Small intestine (tissue), 7 donors: Measurements from ENCODE around the gene ATRX. TPM values are rescaled to one million over a fixed set of nuclear protein-coding genes. Genes with fewer than 3 reads are reported as not detected.
"Not testable (repeated sequence)": the region's sequence is repeated elsewhere in the genome, so short reads cannot be mapped to it uniquely, and the experiment has no call there.

Experiments
- DNase-seq, 2 donors: peaks; one replicate each; pipeline versions ENCODE4 v3.0.0 to v3.0.0-alpha.2; 2013
- FAIRE-seq: peaks from 2 replicates; lab custom pipeline; 2012; peaks lifted over from hg19 to GRCh38; lab: Jason Lieb, UNC
- H3K27ac ChIP-seq, 3 donors: one replicate each; pipeline ENCODE4 v1.5.1; 2013; ENCODE audit warnings: low read length in 2 of 3, mild to moderate bottlenecking in 2 of 3, control low read depth in 1 of 3, inconsistent platforms in 1 of 3, low read depth in 1 of 3, moderate library complexity in 1 of 3
- H3K27me3 ChIP-seq, 3 donors: one replicate each; pipeline ENCODE4 v1.6.1; 2013; ENCODE audit warnings: low read length in 3 of 3, inconsistent platforms in 1 of 3; ENCODE audit not compliant: control insufficient read depth in 3 of 3, insufficient read depth in 3 of 3
- H3K36me3 ChIP-seq, 3 donors: one replicate each; pipeline ENCODE4 v1.6.1; 2013; ENCODE audit warnings: low read length in 3 of 3, inconsistent platforms in 1 of 3, low read depth in 1 of 3, mild to moderate bottlenecking in 1 of 3, moderate library complexity in 1 of 3; ENCODE audit not compliant: control insufficient read depth in 3 of 3, insufficient read depth in 2 of 3
- H3K4me1 ChIP-seq, 3 donors: one replicate each; pipeline ENCODE4 v1.6.1; 2013; ENCODE audit warnings: low read length in 2 of 3, inconsistent platforms in 1 of 3, low read depth in 1 of 3, mild to moderate bottlenecking in 1 of 3, moderate library complexity in 1 of 3; ENCODE audit not compliant: control insufficient read depth in 3 of 3, insufficient read depth in 2 of 3
- H3K4me3 ChIP-seq, 3 donors: one replicate each; pipeline ENCODE4 v1.5.1; 2013; ENCODE audit warnings: low read length in 3 of 3, control low read depth in 1 of 3, inconsistent platforms in 1 of 3, low read depth in 1 of 3, mild to moderate bottlenecking in 1 of 3, moderate library complexity in 1 of 3
- H3K9me3 ChIP-seq, 2 donors: one replicate each; pipeline ENCODE4 v1.6.1; 2013; ENCODE audit warnings: low read depth in 1 of 2, low read length in 1 of 2; ENCODE audit not compliant: control insufficient read depth in 2 of 2, insufficient read depth in 1 of 2
- WGBS, 3 donors: extraction: QIAGEN DNeasy Blood & Tissue Kit; methylation state at CpG; one replicate each; pipeline ENCODE4 v1.1.7; 2013; 5-methylcytosine and 5-hydroxymethylcytosine counted together
- polyA plus RNA-seq, 4 donors: library from polyadenylated mRNA; stranded (reverse) in 3 of 4; unstranded in 1 of 4; fragments of 200-250 nt in 3 of 4; fragments of 120-200 nt in 1 of 4; gene quantifications; one replicate each; pipeline versions ENCODE4 v1.2.1 to v1.2.3, GENCODE V29; 2013
- donor health status: healthy with polysubstance abuse.
- donor health status: control.
- donor health status: control.
- donor health status: Bipolar disorder and iron deficiency.
- donor health status: healthy.

The ATRX gene
- polyA plus RNA-seq, 4 donors: 6.3 to 35.6 (median 9.4) TPM

- not testable (repeated sequence) for H3K4me1 ChIP-seq, H3K9me3 ChIP-seq, FAIRE-seq, H3K27me3 ChIP-seq, H3K36me3 ChIP-seq, DNase-seq, H3K4me3 ChIP-seq, H3K27ac ChIP-seq
- 78 to 99% (median 88%) methylated on average over 2 of the region's 2 CpGs for WGBS, 3 donors
Observed at GRCh38 chrX:77539778-77540177, 246.2 kb downstream of the ATRX start.

DNA sequence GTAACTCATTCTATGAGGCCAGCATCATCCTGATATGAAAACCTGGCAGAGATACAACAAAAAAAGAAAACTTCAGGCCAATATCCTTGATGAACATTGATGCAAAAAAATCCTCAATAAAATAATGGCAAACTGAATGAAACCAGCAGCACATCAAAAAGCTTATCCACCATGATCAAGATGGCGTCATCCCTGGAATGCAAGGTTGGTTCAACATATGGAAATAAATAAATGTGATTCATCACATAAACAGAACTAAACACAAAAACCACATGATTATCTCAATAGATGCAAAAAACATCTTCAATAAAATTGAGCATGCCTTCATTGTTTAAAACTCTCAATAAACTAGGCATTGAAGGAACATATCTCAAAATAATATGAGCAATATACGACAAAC is 254.8 kb downstream of the ATRX start:
- H3K4me3 ChIP-seq, H3K27ac ChIP-seq, H3K9me3 ChIP-seq, H3K36me3 ChIP-seq, DNase-seq, H3K27me3 ChIP-seq, H3K4me1 ChIP-seq: not testable (repeated sequence)
- 78 to 98% (median 96%) methylated on average over 2 of the region's 2 CpGs for WGBS, 3 donors
- FAIRE-seq: peak; percentile 39

DNA sequence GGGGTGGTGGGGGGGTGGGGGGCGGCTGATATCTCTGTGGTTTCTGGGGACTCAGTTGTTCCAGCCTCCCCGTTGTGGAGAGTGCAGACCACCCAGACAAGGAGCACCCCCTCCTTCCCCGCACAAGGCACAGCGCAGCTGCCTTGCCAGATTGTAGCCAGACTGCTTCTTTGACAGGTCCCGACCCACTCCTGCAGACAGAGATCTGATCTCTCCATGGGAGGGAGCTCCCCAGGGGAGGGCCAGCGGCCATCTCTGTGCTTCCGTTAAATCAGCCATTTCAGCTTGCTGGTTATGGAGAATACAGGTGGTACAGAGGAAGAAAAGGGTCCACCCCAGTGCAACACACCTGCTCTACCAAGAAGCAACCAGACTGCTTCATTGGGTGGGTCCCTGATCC is 258.0 kb downstream of the ATRX start:
- Histone ChIP-seq H3K4me3 (no peak overlapping the region), H3K27ac (no peak overlapping the region), H3K36me3 (peaks cover 0 to 6% (median 0%) of the 10 kb centered on the region in 3 donors), H3K9me3 (no peaks in the 10 kb centered on the region), H3K27me3 (no peaks in the 10 kb centered on the region), H3K4me1 (no peaks in the 10 kb centered on the region)
- no peak for FAIRE-seq
- no peak for DNase-seq
- 78 to 85% (median 84%) methylated on average over 4 to 7 of the region's 7 CpGs for WGBS, 3 donors

DNA sequence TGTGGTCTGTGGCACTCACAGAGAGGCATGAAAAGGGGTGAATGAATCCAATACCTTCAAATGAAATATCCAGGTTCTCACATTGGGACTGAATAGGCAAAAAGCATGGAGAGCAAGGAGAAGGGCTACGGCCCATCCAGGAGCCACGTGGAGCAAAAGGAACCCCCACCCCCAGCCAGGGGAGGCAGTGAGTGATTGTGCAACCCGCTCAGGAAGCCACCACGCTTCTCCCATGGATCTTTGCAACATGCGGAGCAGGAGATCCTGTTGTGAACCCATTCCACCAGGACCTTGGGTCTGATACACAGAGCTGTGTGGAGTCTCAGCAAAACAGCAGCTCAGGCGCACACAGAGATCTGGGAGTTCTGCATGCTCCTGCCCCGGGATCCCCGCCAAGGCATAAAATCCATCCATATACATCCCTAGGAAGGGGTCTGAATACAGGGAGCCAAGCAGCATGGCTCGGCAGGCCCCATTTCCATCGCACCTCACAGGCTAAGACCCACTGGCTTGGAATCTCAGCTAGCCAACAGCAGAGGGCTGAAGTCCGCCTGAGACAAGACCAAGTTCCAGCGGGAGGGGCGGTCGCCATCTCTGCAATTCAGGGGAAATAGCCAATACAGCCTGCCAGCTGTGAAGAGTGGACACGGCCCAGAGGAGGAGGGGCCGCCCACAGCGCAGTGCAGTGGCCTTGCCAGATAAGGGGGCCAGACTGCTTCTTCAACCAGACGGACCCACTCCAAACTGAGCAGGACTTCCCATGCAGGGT is 258.6 kb downstream of the ATRX start:
- Histone ChIP-seq H3K27me3 (no peaks in the 10 kb centered on the region), H3K36me3 (peaks cover 0 to 6% (median 0%) of the 10 kb centered on the region in 3 donors), H3K4me3 (no peak overlapping the region), H3K9me3 (no peaks in the 10 kb centered on the region), H3K27ac (no peak overlapping the region), H3K4me1 (no peaks in the 10 kb centered on the region)
- WGBS, 3 donors: 70 to 86% (median 74%) methylated on average over 18 of the region's 18 CpGs
- DNase-seq: peak in 1 of 2 donors; percentile 8
- no peak for FAIRE-seq

DNA sequence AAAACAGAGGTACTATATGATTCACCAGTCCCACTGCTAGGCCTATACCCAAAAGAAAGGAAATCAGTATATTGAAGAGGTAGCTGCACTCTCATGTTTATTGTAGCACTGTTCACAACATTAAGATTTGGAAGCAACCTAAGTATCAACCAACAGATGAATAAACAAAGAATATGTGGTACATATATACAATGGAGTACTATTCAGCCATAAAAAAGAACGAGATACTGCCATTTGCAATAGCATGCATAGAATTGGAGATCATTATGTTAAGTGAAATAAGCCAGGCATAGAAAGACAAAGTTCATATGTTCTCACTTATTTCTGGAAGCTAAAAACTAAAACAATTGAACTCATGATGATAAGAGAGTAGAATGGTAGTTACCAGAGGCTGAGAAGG is 266.3 kb downstream of the ATRX start:
- FAIRE-seq: no peak
- no peak for DNase-seq
- no peaks in the 10 kb centered on the region for H3K27me3 ChIP-seq
- no peak overlapping the region for H3K4me3 ChIP-seq
- H3K27ac ChIP-seq: no peak overlapping the region
- 73 to 94% (median 86%) methylated on average over 1 of the region's 1 CpG for WGBS, 3 donors
- no peaks in the 10 kb centered on the region for H3K9me3 ChIP-seq
- H3K36me3 ChIP-seq: peaks cover 0 to 2% (median 0%) of the 10 kb centered on the region in 3 donors
- H3K4me1 ChIP-seq: no peaks in the 10 kb centered on the region

DNA sequence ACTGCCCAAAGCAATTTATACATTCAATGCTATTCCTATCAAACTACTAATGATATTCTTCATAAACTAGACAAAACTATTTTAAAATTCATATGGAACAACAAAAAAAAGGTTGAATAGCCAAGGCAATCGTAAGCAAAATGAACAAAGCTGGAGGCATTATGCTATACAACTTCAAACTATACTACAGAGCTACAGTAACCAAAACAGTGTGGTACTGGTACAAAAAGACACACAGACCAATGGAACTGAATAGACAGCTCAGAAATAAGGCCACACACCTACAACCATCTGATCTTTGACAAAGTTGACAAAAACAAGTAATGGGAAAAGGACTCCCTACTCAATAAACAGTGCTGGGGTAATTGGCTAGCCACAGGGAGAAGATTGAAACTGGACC is 271.8 kb downstream of the ATRX start:
- FAIRE-seq (no peak), DNase-seq (no peak)
- WGBS, 3 donors: 70 to 100% (median 95%) methylated on average over 1 of the region's 1 CpG
- no peak overlapping the region for H3K27ac ChIP-seq
- H3K9me3 ChIP-seq: no peaks in the 10 kb centered on the region
- no peak overlapping the region for H3K4me3 ChIP-seq
- H3K27me3 ChIP-seq: no peaks in the 10 kb centered on the region
- peaks cover 0 to 21% (median 2%) of the 10 kb centered on the region in 3 donors for H3K36me3 ChIP-seq
- H3K4me1 ChIP-seq: no peaks in the 10 kb centered on the region

GRCh38 chrX:77510007-77510406 is 276.0 kb downstream of the ATRX start:
- no peak overlapping the region for H3K4me3 ChIP-seq
- FAIRE-seq (no peak), DNase-seq (no peak)
- no peak overlapping the region for H3K27ac ChIP-seq
- WGBS, 3 donors: 85 to 89% (median 86%) methylated on average over 1 of the region's 1 CpG
- H3K27me3 ChIP-seq: no peaks in the 10 kb centered on the region
- peaks cover 0 to 22% (median 3%) of the 10 kb centered on the region in 3 donors for H3K36me3 ChIP-seq
- no peaks in the 10 kb centered on the region for H3K4me1 ChIP-seq
- H3K9me3 ChIP-seq: no peaks in the 10 kb centered on the region

- H3K27ac ChIP-seq: no peak overlapping the region
- no peak overlapping the region for H3K4me3 ChIP-seq
- DNase-seq (peak in 1 of 2 donors; percentile 2), FAIRE-seq (no peak)
- WGBS, 3 donors: 58 to 91% (median 72%) methylated on average over 2 of the region's 2 CpGs
- no peaks in the 10 kb centered on the region for H3K9me3 ChIP-seq
- no peaks in the 10 kb centered on the region for H3K4me1 ChIP-seq
- H3K27me3 ChIP-seq: no peaks in the 10 kb centered on the region
- peaks cover 0 to 8% (median 3%) of the 10 kb centered on the region in 3 donors for H3K36me3 ChIP-seq
Observed at GRCh38 chrX:77505227-77505626, 280.8 kb downstream of the ATRX start.
